Measurements from ENCODE around the gene ANKRD53. TPM values are rescaled to one million over a fixed set of nuclear protein-coding genes. Genes with fewer than 3 reads are reported as not detected.

The ANKRD53 gene
- total RNA-seq, 6 donors from 2014 or later, result 0.26 to 10.5 (median 1.4) TPM

DNA sequence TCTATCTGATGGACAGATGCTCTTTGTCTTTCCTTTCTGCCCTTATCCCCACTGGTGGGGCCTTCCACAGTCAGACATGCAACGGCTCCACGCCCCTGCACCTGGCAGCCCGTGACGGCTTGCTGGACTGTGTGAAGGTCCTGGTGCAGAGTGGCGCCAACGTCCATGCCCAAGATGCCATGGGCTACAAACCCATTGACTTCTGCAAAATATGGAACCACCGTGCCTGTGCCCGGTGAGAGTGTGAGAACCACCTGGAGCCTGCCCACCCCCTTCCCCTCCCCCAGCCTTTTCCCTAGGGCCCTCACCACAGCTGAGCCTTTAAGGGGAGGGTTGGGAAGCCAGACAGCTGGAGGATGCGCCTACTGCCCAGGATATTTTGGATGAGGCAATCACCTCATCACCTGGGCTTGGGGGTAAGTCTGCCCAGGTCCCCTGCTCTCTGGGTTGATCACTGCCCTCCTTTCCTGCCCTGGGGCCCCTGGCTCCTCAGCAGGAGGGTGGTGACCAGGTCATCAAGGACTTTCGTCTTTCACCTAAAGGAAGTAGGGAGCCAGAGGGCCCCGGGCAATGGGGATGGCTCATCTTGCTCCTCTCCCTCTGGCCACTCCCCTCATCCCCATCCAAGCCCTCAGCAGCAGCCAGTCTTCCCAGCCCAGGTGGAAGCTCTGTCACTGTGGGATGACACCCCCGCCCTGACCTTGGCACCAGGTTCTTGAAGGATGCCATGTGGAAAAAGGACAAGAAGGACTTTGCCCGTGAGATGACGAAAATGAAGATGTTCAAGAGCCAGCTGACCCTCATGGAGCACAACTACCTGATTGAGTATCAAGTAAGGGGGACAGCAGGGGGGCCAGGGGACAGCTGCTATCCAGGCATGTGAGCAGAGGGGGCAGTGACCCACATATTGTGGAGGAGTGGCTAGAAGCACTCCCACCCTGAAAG is 3.7 kb downstream of the ANKRD53 start:
- no peak overlapping the region for H3K27ac ChIP-seq
- H3K9me3 ChIP-seq, result no peaks in the 10 kb centered on the region
- no peak for TF ChIP-seq POLR2AphosphoS5 (IDR thresholded peaks at IDR 0.05)
- no peak for TF ChIP-seq EP300 (IDR thresholded peaks at IDR 0.05)
- TF ChIP-seq POLR2A (IDR thresholded peaks at IDR 0.05), result no peak
- TF ChIP-seq, protein P1, sequence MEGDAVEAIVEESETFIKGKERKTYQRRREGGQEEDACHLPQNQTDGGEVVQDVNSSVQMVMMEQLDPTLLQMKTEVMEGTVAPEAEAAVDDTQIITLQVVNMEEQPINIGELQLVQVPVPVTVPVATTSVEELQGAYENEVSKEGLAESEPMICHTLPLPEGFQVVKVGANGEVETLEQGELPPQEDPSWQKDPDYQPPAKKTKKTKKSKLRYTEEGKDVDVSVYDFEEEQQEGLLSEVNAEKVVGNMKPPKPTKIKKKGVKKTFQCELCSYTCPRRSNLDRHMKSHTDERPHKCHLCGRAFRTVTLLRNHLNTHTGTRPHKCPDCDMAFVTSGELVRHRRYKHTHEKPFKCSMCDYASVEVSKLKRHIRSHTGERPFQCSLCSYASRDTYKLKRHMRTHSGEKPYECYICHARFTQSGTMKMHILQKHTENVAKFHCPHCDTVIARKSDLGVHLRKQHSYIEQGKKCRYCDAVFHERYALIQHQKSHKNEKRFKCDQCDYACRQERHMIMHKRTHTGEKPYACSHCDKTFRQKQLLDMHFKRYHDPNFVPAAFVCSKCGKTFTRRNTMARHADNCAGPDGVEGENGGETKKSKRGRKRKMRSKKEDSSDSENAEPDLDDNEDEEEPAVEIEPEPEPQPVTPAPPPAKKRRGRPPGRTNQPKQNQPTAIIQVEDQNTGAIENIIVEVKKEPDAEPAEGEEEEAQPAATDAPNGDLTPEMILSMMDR (IDR thresholded peaks at IDR 0.05), result no peak
- H3K36me3 ChIP-seq, result peaks cover 0 to 20% (median 19%) of the 10 kb centered on the region in 4 donors
- no peaks in the 10 kb centered on the region for H3K27me3 ChIP-seq
- H3K4me3 ChIP-seq, result no peak overlapping the region
- peak; percentile 16 to 58 for DNase-seq
- no peak for ATAC-seq (ENCODE audit: low FRiP score in 2 of 2)
- WGBS, 2 donors, result 90 to 93% methylated on average over 6 to 14 of the region's 14 CpGs
- H3K4me1 ChIP-seq, result peaks cover 15 to 30% (median 17%) of the 10 kb centered on the region in 4 donors

DNA sequence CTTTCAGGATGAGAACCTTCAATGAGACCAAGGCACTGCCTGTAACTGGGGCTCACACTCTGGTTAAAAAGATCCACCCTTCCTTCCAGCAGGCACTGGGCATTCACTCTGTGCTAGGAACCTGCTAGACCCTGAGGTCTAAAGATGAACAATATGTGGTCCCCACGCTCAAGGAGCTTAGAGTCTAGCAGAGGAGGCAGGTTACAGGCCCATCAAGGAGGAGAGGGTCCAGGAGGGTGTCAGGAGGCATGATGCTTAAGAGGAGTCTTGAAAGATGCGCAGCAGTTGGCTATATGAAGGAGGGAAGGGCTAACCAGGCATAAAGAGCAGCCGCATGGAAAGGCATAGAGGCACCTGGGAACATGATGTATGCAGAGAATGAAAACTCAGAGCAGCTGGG is 4.5 kb downstream of the ANKRD53 start:
- WGBS, 2 donors, result 96 to 100% methylated on average over 3 of the region's 3 CpGs
- ATAC-seq (ENCODE audit: low FRiP score in 2 of 2) (no peak), DNase-seq (no peak)
- no peak overlapping the region for H3K4me3 ChIP-seq
- H3K27me3 ChIP-seq, result no peaks in the 10 kb centered on the region
- H3K36me3 ChIP-seq, result peaks cover 0 to 28% (median 26%) of the 10 kb centered on the region in 4 donors
- H3K9me3 ChIP-seq, result no peaks in the 10 kb centered on the region
- no peak for TF ChIP-seq EP300 (IDR thresholded peaks at IDR 0.05)
- no peak for TF ChIP-seq POLR2A (IDR thresholded peaks at IDR 0.05)
- TF ChIP-seq, protein P1 (IDR thresholded peaks at IDR 0.05), result no peak
- no peak overlapping the region for H3K27ac ChIP-seq
- H3K4me1 ChIP-seq, result peaks cover 10 to 25% (median 11%) of the 10 kb centered on the region in 4 donors

DNA sequence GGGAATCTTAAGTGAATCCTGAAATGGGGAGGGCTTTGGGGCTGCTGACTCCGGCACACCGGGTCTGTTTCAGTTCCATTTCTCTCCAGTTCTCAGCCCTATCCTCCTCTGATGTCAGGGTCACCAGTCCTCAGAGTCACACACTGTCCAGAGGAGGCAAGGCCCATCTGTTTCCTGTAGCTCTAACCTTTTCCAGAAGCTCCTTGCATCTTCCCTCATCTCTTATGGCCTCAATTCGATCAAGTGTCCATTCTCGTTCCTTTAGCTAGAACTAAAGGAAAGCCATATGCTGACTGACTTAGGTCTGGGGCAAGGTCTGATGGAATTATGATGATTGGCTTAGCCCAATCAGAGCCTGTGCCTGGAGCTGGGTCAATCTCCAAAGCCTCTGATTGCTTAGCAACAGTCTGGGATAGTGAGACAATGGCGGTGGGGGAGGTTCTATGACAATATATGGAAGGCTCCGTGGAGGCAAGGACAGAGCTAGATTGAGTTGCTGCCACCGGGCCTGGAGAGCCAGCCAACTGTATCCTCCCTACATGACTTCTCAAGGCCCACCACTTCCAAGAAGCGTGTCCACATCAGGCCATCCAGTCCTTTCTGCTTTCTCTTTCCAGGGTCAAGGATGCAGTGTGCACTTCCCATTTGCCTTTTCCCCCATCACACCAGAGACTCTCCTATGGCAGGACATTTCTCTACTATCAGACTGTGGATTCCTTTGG is 5.2 kb downstream of the ANKRD53 start:
- H3K9me3 ChIP-seq, result no peaks in the 10 kb centered on the region
- H3K36me3 ChIP-seq, result peaks cover under 1 to 35% (median 33%) of the 10 kb centered on the region in 4 donors
- peak in 1 of 2 donors; percentile 10 for DNase-seq
- no peak for TF ChIP-seq POLR2AphosphoS5 (IDR thresholded peaks at IDR 0.05)
- TF ChIP-seq POLR2A (IDR thresholded peaks at IDR 0.05), result no peak
- no peak for ATAC-seq (ENCODE audit: low FRiP score in 2 of 2)
- H3K4me1 ChIP-seq, result peaks cover 4 to 18% (median 6%) of the 10 kb centered on the region in 4 donors
- no peak overlapping the region for H3K27ac ChIP-seq
- WGBS, 2 donors, result 92 to 99% methylated on average over 7 to 8 of the region's 8 CpGs
- no peaks in the 10 kb centered on the region for H3K27me3 ChIP-seq
- H3K4me3 ChIP-seq, result no peak overlapping the region

DNA sequence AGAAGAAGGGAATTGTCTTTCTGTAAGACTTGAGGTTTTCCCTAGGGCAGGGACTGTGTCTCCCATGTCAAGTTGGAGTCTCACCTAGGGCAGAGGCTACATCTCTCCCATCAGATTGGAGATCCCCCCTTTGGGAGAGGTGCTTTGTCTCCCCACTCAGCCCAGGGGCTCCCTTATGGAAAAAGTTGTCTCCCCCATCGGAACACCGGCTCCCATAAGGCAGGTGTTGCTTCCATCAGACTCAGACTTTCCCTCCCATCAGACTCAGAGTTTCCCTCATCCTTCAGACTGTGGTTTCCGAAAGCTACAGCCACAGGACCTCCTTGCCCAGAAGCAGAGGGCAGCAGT is 5.8 kb downstream of the ANKRD53 start:
- no peak for DNase-seq
- TF ChIP-seq EP300 (IDR thresholded peaks at IDR 0.05) (no peak), POLR2AphosphoS5 (IDR thresholded peaks at IDR 0.05) (no peak), POLR2A (IDR thresholded peaks at IDR 0.05) (no peak)
- TF ChIP-seq, protein P1 (IDR thresholded peaks at IDR 0.05), result no peak
- H3K4me1 ChIP-seq, result peaks cover 0 to 12% (median 3%) of the 10 kb centered on the region in 4 donors

More for the DNA sequence above, 5.8 kb downstream of the ANKRD53 start:
- no peak overlapping the region for H3K4me3 ChIP-seq
- H3K36me3 ChIP-seq, result peaks cover 3 to 41% (median 38%) of the 10 kb centered on the region in 4 donors
- no peak for ATAC-seq (ENCODE audit: low FRiP score in 2 of 2)
- WGBS, 2 donors, result 85 to 90% methylated on average over 3 of the region's 3 CpGs
- H3K9me3 ChIP-seq, result no peaks in the 10 kb centered on the region
- no peak overlapping the region for H3K27ac ChIP-seq
- no peaks in the 10 kb centered on the region for H3K27me3 ChIP-seq

Data from upper lobe of left lung (tissue), 6 donors.